HG03521 (cell line): ENCODE data around the gene CH25H.
"Not testable (repeated sequence)": the region's sequence is repeated elsewhere in the genome, so short reads cannot be mapped to it uniquely, and the experiment has no call there.

Experiments
- ATAC-seq: cut with Tn5 transposase; IDR thresholded peaks from one replicate; pipeline ENCODE4 v1.9.1; 2021; ENCODE audit warnings: mild to moderate bottlenecking, moderate library complexity; ENCODE audit not compliant: unreplicated experiment

Gene CH25H

DNA sequence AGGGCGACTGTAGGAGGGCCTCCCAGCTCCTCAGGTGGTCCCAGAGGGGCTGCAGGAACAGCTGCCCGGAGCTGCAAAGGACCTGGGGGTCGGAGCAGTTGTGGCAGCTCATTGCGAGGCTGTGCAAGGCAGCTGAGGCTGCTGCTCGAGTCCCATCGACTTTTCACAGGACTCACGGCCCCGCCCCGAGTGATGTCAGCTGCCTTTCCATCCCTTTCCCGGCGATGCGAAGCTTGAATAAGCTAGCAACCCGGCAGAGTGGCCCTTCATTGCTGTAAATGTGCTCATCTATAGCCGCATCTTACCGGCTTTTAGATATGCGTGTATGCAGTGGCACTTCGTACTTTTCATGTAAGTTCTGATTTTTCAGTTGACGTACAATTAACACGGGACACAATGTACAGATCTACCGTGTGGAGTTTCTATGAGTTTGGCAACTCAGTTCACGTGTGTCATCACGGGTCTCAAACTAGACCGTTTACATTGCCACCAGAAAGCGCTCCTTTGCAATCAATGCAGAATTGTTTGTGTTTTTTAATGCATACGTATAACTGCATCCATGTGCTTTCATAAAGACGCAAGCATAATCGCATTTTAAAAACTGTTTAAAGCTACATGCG is at the start of gene CH25H:
Gene CH25H, minus strand, starts transcription at position 137 of the 620 bp plus-strand sequence. Its CDS starts 25 bp downstream, at position 112.
- no peak for ATAC-seq

- ATAC-seq = no peak
Measured at GRCh38 chr10:89256340-89256739, 49.2 kb upstream of the CH25H start.

DNA sequence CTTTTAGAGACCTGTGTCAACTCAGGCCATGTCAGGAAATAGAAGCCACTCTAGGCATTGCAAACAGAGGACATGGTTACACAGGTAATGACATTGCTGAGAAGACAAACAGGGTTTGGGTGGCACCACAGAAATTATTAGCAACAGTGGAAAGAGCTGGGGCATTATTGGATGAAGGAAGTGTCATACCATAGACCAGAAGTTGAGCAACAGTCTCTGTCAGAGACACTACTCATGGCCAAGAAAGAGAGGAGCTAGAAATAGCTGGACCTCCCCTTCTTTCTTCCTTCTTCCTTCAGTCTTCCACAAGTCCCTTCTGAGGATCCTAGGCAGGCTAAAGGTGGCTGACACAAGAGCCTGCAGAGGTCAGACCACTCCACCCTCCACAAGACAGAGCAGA is 48.7 kb upstream of the CH25H start:
- ATAC-seq = no peak

DNA sequence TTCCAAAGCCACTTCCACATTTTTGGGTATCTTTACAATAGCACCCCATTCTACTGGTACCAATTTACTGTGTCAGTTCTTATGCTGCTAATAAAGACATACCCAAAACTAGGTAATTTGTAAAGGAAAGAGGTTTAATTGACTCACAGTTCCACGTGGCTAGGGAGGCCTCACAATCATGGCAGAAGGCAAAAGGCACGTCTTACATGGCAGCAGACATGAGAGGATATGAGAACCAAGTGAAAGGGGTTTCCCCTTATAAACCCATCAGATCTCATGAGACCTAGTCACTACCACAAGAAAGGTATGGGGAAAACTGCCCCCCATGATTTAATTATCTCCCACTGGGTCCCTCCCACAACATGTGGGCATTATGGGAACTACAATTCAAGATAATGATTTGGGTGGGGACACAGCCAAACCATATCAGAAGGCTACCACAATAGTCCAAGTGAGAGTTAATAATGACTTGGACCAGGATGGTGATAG is 48.0 kb upstream of the CH25H start:
- not testable (repeated sequence) for ATAC-seq

- ATAC-seq = no peak
Measured at GRCh38 chr10:89252225-89252585, 45.1 kb upstream of the CH25H start.

DNA sequence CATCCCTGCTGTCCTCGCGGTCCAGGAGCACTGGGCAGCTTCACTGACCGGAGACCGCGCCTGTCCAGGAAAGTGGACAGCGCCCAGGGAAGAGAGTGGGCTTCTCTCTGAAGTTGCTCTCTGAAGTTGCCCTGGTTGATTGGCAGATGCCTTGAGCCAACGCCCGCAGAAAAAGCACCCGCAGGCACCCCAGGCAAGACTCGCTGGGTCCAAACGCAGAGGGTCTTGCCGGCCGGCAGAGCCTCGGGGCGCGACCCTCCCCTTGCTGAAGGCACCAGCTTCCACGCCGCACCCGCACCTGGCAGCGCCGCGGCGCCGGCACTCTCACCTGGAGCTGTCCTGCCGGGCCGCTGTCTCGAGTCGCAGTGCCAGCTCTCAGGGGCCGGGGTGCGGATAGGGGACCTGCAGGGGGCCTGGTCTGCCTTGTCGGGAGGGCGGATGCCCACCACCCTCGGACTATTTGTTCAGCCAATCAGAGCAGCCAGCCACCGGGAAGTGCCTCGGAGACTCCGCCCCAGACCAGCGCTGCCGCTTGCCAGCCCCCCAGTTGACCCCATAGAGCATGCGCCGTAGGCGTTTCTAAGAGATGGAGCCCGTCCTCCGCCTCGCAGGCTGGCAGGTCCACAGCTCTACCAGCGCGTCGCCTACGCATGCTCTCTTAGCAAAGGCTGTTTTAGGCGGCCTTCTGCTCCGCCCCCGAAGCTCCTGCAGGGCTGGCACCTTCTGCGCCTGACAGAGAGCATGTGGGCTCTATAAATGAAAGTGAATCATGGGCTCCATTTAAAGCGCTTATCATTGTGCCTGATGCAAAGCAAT is 44.5 kb upstream of the CH25H start, which contains the start of gene LIPA:
Gene LIPA, minus strand, starts transcription at position 367 of the 816 bp plus-strand sequence. CDS start 4,127 bp downstream, outside the sequence.
- ATAC-seq = peak; percentile 98

DNA sequence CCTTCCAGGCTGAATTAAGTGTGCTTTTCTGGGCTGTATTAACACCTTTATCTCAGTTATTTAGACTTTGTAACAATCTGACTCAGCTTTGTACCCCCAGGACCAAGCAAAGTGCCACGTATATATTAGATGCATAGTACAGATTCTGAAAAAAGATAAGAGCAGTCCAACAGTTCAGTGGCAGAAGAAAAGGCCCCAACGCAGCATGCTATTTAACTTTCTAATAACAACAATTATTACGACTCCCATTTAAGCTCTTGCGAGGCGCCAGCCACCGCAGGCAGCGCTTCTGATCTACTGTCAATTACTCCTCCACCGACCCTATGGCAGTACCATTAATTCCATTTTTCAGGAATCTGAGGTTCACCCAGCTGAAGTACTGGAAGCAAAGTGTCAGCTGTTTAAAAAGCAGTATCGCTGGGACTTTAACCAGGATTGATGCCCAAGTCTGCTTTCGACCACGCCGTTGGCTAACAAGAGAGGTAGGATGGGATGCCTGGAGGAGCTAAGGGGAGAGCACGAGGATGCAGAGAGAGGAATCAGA is 43.8 kb upstream of the CH25H start:
- ATAC-seq = no peak

DNA sequence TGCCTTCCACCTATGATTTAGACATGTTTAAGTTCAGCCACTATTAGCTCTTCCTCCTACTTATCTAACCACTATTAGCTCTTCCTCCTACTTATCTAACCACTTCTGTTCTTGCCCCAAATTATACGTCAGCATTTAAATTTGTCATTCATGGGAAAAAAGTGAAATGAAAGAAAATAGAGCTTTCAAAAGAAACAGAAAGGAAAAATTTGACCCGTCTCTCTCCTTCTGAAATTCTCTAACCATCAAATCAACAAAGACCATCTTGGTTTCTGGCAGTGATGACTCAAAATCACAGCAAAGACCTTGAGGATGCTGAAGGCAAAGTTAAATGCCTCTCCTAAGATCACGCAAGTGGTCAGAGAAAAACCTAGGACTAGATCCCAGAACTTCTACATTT is 41.9 kb upstream of the CH25H start:
- ATAC-seq = no peak

DNA sequence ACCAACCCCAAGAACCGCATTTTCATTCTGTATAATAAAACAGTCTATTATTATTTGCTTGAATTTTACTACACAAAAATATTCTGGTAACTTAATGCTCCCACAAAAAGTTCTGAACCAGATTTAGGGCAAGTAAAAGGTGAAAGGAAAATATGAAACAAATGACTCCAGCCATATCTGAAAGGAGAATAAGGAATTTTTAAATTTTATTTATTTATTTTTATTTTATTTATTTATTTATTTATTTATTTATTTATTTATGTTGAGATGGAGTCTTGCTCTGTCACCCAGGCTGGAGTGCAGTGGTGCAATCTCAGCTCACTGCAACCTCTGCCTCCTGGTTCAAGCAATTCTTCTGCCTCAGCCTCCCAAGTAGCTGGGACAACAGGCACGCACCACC is 40.5 kb upstream of the CH25H start:
- not testable (repeated sequence) for ATAC-seq

GRCh38 chr10:89245802-89246201 is 38.7 kb upstream of the CH25H start:
- peak; percentile 45 for ATAC-seq

DNA sequence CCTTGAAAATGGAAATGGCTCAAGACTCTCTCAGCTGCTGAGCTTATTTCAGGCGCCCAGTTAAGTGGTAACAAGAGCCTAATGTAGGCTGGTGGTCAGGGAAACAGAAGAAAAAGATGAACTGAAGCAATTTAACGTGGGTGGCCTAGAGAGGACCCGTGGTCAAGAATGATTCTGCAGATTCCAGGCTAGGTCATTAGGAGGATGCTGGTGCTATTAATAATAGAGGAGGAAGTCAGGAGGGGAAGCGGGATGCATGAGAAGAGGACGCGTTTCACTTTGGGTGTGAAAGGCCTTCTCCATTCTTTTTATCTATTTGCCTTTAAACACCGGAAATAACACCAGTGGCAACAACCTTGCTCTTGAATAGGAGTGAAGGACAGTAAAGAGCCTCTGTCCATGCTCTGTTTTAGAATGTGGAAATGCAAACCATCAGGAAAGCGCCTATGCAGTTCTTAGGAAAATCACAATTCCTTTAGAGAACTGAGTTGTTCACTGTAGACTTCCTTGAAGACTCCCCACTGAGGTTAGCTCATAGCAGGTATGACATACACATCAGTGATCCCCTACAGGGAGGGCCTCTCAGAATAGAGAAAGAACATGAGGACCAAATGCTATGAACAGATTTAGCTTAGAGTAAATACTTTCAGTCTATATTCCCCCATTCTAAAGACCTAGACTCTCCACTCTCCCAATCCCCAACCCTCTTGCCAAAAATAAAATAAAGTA is 35.9 kb upstream of the CH25H start:
- no peak for ATAC-seq

- ATAC-seq = no peak
Measured at GRCh38 chr10:89242345-89242684, 35.2 kb upstream of the CH25H start.

DNA sequence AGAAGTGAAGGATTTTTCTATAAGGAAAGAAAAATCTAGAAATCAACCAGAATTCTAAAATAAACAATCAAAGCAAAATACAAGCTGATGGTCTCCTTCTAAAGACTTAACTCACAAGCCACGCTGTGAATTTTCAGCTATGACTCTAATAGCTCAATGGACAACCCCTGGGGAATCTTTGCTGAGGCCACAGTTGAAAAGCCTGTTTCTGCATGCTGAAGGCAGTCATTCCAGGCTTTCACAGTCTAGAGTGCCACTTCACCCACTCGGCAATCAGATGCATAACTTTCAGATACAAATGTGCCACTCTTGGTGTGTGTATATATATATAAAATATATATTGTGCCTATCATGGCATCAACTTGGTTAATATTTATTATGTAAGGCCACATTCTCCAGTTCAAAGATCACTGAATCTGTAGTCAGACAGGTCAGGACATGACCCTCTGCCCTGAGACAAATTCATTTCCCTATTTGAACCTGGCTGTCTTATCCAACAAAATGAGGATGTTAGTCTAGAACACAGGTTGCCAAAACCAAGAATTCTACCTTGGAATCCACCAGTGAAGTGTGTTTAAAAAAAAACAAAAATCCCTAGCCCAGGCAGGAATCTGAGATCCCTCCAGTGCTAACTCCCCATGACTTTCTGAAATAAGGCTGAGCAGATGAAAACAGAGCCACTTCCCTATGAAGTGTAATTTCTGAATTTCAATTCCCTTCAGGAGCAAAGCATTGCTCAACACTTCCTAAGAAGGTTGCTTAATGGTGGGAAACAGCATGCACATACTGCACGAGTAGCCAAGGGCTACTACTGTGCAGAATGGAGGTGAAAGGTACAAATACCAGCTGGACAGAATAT is 34.6 kb upstream of the CH25H start:
- no peak for ATAC-seq

GRCh38 chr10:89241026-89241425 is 33.9 kb upstream of the CH25H start:
- ATAC-seq = no peak

GRCh38 chr10:89240519-89240918 is 33.4 kb upstream of the CH25H start:
- no peak for ATAC-seq

DNA sequence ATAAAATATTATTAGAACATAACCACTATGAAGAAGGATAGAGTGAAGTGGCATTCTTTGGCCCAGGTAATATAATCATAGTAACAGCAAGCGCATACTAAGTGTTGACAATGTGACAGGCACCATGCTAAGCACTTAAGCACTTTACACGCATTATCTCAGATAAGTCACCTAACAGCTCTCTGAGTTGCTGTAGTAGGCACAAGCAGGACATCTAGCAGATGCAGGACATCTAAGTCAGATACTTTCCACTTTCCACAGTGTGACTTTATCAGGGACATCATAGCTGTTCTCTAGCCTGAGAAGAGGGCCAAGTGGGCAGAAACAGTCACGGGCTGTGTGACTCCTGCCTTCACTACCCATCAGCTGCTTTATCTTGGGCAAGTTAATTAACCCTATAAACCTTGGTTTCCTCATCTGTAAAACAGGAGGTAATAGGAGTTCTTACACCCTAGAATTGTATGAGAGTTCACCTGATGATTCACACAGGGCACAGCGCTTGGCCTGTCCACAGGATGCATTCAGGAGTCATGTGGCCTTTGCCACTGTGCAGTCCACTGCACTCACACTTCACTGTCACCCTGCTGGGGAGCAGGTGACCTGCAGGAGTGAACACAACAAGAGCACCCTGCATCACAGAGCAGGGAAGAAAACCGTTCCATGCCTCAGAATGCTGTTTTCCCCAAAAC is 32.0 kb upstream of the CH25H start:
- ATAC-seq = no peak

DNA sequence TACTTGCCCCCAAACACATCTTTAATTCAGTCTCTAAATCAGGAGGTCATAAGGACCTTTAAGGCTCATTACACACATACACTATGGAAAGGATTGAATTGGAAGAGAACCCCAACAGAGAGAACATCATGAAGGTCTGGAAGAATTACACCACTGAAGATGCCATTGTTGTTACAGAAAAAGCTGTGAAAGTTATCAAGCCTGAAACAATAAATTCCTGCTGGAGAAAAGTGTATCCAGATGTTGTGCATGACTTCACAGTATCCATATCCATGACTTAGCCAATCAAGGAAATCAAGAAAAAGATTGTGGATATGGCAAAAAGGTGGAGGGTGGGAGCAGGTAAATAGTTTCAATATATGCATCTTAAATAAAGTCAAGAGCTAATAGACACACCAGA is 30.7 kb upstream of the CH25H start:
- no peak for ATAC-seq

GRCh38 chr10:89236226-89236797 is 29.2 kb upstream of the CH25H start:
- no peak for ATAC-seq

DNA sequence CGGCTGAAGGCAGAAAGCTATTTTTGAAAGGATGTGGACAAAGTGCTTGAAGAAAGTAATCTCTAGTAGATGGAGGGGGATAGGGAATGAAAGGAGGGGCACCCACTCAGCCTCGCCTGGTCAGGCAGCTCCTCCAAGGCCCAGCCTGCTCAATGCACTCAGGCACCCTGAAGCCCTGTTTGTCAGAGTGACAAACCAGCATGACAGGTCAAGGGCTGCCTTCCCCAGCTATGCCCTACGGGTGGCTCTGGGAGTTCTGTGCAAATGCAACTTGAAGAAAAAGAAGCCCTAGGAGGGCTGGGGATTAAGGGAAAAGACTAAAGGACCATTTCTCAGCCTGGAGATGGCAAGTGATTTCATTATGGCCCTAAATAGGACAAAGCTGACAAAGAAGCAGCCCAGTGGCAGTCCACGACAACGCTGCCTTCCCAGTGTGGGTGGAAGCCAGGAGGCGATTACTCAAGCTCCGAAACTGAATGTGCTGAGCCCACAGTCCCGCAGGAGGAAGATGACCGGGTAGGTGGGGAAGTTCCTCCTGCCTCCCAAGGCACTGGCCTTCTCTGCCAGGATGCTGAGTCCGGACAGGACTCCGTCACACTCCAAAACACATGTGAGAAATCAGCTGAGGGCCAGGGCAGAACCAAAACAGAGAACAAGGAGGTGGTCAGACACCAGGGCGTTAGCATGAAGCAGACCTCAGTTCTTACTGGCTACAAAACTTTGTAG is 28.1 kb upstream of the CH25H start:
- no peak for ATAC-seq
